GM12891 (cell line): Measurements from ENCODE around the gene NCAN.

Experiments used
- PAX5 ChIP-seq: IDR thresholded peaks from 2 replicates; pipeline ENCODE4 v1.6.1; 2011; ENCODE audit warnings: low read length, moderate library complexity, mild to moderate bottlenecking; ENCODE audit not compliant: insufficient read depth, severe bottlenecking
- POLR2A ChIP-seq: IDR thresholded peaks from 2 replicates; pipeline ENCODE4 v1.6.1; 2011; ENCODE audit warnings: low read depth, low read length, control low read depth
- POLR2AphosphoS5 ChIP-seq: IDR thresholded peaks from 2 replicates; pipeline ENCODE4 v1.6.1; 2011; ENCODE audit warnings: low read depth, low read length, control low read depth
- POU2F2 ChIP-seq: IDR thresholded peaks from 2 replicates; pipeline ENCODE4 v1.6.1; 2011; ENCODE audit warnings: low read depth, mild to moderate bottlenecking, control low read depth, low read length, moderate library complexity
- SPI1 ChIP-seq: IDR thresholded peaks from 2 replicates; pipeline ENCODE4 v1.6.1; 2011; ENCODE audit warnings: low read depth, low read length, control low read depth
- TAF1 ChIP-seq: IDR thresholded peaks from 2 replicates; pipeline ENCODE4 v1.6.1; 2011; ENCODE audit warnings: low read depth, low read length, control low read depth

DNA sequence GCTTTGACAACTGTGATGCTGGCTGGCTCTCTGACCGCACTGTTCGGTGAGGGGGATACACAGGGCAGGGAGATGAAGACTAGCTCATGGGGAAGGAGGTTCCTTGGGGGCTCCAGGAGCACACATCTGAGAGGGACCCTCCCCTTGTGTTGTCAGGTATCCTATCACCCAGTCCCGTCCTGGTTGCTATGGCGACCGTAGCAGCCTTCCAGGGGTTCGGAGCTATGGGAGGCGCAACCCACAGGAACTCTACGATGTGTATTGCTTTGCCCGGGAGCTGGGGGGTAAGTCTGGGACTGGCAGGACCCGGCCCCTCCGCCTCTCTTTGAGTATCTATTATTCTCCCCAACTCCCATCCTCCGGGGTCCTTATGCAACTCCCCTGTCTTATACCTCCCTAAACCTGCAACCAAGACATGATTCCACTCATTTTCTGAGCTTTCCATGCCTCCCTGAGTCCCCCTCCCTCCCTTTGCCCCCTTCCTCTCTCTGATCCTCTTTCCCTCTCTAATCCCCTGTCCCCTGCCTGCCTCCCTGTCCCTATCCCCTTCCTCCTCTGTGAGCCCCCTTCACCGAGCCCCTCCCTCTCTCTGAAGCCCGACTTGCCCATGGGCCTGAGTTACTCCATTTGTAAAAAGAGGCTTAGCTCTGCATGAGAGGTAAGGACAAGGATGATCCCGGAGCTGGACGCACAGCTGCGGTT is 12.5 kb downstream of the NCAN start:
- TF ChIP-seq TAF1 (no peak), POLR2A (no peak), POLR2AphosphoS5 (no peak), PAX5 (no peak), POU2F2 (no peak), SPI1 (no peak)
